BE2C (cell line): ENCODE data around the gene SYNRG.
"Not testable (repeated sequence)": the region's sequence is repeated elsewhere in the genome, so short reads cannot be mapped to it uniquely, and the experiment has no call there.

Experiments used
- DNase-seq: peaks from one replicate; pipeline ENCODE4 v3.0.0-alpha.2; 2020
- H3K27me3 ChIP-seq: fragments of 250-450 bp; sonication (Bioruptor Pico); 2 replicates; pipeline ENCODE4 v1.5.1; 2020; ENCODE audit warnings: mild to moderate bottlenecking
- H3K36me3 ChIP-seq: fragments of 250-450 bp; sonication (Bioruptor Pico); 2 replicates; pipeline ENCODE4 v1.5.1; 2020; ENCODE audit warnings: mild to moderate bottlenecking
- H3K4me1 ChIP-seq: fragments of 250-450 bp; sonication (Bioruptor Pico); 2 replicates; pipeline ENCODE4 v1.5.1; 2020
- H3K4me3 ChIP-seq: 2 replicates; pipeline ENCODE4 v1.5.1; 2011; ENCODE audit warnings: low read depth, low read length
- H3K9me3 ChIP-seq: fragments of 250-450 bp; sonication (Bioruptor Pico); 2 replicates; pipeline ENCODE4 v1.5.1; 2020
- TF ChIP-seq, protein P1 (sequence below): IDR thresholded peaks from 2 replicates; pipeline ENCODE4 v1.5.1; 2012; ENCODE audit warnings: mild to moderate bottlenecking, low read depth, low read length

The SYNRG gene

GRCh38 chr17:37647856-37648255 lies 38.6 kb upstream of the SYNRG start:
- no peak for DNase-seq
- TF ChIP-seq, protein P1, sequence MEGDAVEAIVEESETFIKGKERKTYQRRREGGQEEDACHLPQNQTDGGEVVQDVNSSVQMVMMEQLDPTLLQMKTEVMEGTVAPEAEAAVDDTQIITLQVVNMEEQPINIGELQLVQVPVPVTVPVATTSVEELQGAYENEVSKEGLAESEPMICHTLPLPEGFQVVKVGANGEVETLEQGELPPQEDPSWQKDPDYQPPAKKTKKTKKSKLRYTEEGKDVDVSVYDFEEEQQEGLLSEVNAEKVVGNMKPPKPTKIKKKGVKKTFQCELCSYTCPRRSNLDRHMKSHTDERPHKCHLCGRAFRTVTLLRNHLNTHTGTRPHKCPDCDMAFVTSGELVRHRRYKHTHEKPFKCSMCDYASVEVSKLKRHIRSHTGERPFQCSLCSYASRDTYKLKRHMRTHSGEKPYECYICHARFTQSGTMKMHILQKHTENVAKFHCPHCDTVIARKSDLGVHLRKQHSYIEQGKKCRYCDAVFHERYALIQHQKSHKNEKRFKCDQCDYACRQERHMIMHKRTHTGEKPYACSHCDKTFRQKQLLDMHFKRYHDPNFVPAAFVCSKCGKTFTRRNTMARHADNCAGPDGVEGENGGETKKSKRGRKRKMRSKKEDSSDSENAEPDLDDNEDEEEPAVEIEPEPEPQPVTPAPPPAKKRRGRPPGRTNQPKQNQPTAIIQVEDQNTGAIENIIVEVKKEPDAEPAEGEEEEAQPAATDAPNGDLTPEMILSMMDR, result no peak
- no peaks in the 10 kb centered on the region for H3K4me1 ChIP-seq

GRCh38 chr17:37643869-37644268 lies 34.7 kb upstream of the SYNRG start:
- Histone ChIP-seq H3K4me1 (peaks cover 3% of the 10 kb centered on the region), H3K9me3 (no peaks in the 10 kb centered on the region), H3K4me3 (peak overlapping the region; percentile 93), H3K27me3 (peaks cover 50% of the 10 kb centered on the region), H3K36me3 (peaks cover 17% of the 10 kb centered on the region)
- TF ChIP-seq, protein P1, result no peak
- DNase-seq, result no peak

More at GRCh38 chr17:37647856-37648255, 38.6 kb upstream of the SYNRG start:
- no peaks in the 10 kb centered on the region for H3K9me3 ChIP-seq
- H3K4me3 ChIP-seq, result no peak overlapping the region
- no peaks in the 10 kb centered on the region for H3K36me3 ChIP-seq
- H3K27me3 ChIP-seq, result peaks cover 81% of the 10 kb centered on the region

GRCh38 chr17:37643118-37643766 lies 34.0 kb upstream of the SYNRG start, which contains the start of gene DDX52:
Gene DDX52, minus strand, starts transcription at chr17:37643446. Its CDS starts 26 bp downstream, at chr17:37643420.
- TF ChIP-seq, protein P1, result peak; percentile 22; the same call in 1 of the 2 replicates
- Histone ChIP-seq H3K9me3 (no peaks in the 10 kb centered on the region), H3K4me3 (peak within 1 kb of the TSS; percentile 93), H3K27me3 (peaks cover 44% of the 10 kb centered on the region), H3K4me1 (peaks cover 3% of the 10 kb centered on the region), H3K36me3 (peaks cover 17% of the 10 kb centered on the region)
- DNase-seq, result peak; percentile 89

DNA sequence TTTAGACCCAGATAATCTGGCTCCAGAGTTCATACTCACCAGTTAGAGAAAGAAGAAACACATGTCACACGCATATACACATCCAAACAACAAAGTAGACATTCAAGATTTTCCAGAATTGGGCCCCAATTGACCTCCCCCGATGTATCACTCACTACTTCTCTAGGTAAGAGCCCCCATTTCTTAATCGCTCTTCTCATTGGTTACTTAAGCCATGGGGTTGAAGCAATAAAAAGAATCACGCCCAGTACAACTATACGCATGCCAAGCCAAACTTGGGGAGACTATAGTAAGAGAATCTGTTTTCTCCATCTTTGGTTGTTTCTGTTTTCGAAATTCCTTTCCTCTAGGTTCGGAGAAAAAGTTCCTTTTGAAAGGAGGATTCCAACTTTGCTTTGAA lies 33.5 kb upstream of the SYNRG start:
- TF ChIP-seq, protein P1, result no peak
- peak overlapping the region; percentile 93 for H3K4me3 ChIP-seq
- peaks cover 3% of the 10 kb centered on the region for H3K4me1 ChIP-seq
- H3K9me3 ChIP-seq, result no peaks in the 10 kb centered on the region
- H3K27me3 ChIP-seq, result peaks cover 38% of the 10 kb centered on the region
- no peak for DNase-seq
- H3K36me3 ChIP-seq, result peaks cover 20% of the 10 kb centered on the region

DNA sequence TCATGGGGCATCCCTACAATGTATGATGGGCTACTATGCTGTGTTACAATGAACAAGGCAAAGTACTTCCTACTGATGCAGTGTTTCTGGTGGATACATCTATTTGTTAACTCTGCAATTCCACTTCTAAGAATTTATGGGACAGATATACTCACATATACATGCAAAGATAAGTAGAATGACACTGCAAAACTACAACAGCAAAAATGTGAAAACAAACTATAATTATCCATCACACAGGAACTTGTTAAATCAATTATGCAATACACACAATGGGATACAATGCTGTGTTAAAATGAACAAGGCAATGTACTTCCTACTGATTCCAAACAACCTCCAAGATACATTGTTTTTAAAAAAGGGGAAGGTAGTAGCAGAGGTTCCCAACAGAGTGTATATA lies 30.8 kb upstream of the SYNRG start:
- TF ChIP-seq, protein P1, result no peak
- Histone ChIP-seq H3K27me3 (peaks cover 14% of the 10 kb centered on the region), H3K4me1 (peaks cover 3% of the 10 kb centered on the region), H3K4me3 (no peak overlapping the region), H3K36me3 (peaks cover 41% of the 10 kb centered on the region), H3K9me3 (no peaks in the 10 kb centered on the region)
- DNase-seq, result no peak

GRCh38 chr17:37637956-37638355 lies 28.7 kb upstream of the SYNRG start:
- no peaks in the 10 kb centered on the region for H3K9me3 ChIP-seq
- H3K4me1 ChIP-seq, result peaks cover 3% of the 10 kb centered on the region
- no peaks in the 10 kb centered on the region for H3K27me3 ChIP-seq
- peaks cover 41% of the 10 kb centered on the region for H3K36me3 ChIP-seq
- DNase-seq, result no peak
- TF ChIP-seq, protein P1, result no peak
- H3K4me3 ChIP-seq, result no peak overlapping the region

DNA sequence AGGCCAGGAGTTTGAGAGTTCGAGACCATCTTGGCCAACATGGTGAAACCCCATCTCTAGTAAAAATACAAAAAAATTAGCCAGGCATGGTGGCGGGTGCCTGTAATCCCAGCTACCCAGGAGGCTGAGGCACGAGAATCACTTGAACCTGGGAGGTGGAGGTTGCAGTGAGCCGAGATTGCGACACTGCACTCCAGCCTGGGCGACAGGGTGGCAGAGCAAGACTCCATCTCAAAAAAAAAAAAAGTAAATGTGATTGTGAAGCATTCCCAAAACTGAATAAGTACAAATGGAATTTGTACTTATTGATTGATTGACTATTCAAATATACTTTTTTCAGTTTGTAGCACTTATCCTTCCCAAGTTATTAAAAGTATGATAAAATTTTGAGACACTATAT lies 7.2 kb upstream of the SYNRG start:
- not testable (repeated sequence) for H3K27me3 ChIP-seq, DNase-seq, H3K4me1 ChIP-seq, H3K9me3 ChIP-seq, H3K4me3 ChIP-seq
- H3K36me3 ChIP-seq, result peaks cover 47% of the 10 kb centered on the region
